KOPT-K1 (cell line): ENCODE data around the gene NGLY1.

Experiments used
- H3K27ac ChIP-seq: fragments of 200-600 bp; sonication (generic); 2 replicates; pipeline ENCODE4 v1.5.1; 2016; ENCODE audit warnings: antibody characterized with exemption, mild to moderate bottlenecking, low read depth, low read length; ENCODE audit not compliant: poor library complexity, severe bottlenecking
- H3K36me3 ChIP-seq: fragments of 200-600 bp; sonication (generic); 2 replicates; pipeline ENCODE4 v1.5.1; 2017; ENCODE audit warnings: antibody characterized with exemption, mild to moderate bottlenecking, low read length, moderate library complexity; ENCODE audit not compliant: insufficient read depth
- H3K9me3 ChIP-seq: fragments of 200-600 bp; sonication (generic); 2 replicates; pipeline ENCODE4 v1.5.1; 2017; ENCODE audit warnings: antibody characterized with exemption, low read length, mild to moderate bottlenecking; ENCODE audit not compliant: insufficient read depth, poor library complexity, severe bottlenecking

NGLY1 gene

GRCh38 chr3:25674670-25675069 lies 108.6 kb downstream of the NGLY1 start:
- H3K9me3 ChIP-seq: peaks cover 23% of the 10 kb centered on the region
- no peak overlapping the region for H3K27ac ChIP-seq
- no peaks in the 10 kb centered on the region for H3K36me3 ChIP-seq

- peaks cover 23% of the 10 kb centered on the region for H3K9me3 ChIP-seq
- H3K36me3 ChIP-seq: no peaks in the 10 kb centered on the region
- H3K27ac ChIP-seq: no peak overlapping the region
Measured at GRCh38 chr3:25673738-25674298, 109.4 kb downstream of the NGLY1 start.
